Measurements from ENCODE around the gene TBC1D30.

The TBC1D30 gene

DNA sequence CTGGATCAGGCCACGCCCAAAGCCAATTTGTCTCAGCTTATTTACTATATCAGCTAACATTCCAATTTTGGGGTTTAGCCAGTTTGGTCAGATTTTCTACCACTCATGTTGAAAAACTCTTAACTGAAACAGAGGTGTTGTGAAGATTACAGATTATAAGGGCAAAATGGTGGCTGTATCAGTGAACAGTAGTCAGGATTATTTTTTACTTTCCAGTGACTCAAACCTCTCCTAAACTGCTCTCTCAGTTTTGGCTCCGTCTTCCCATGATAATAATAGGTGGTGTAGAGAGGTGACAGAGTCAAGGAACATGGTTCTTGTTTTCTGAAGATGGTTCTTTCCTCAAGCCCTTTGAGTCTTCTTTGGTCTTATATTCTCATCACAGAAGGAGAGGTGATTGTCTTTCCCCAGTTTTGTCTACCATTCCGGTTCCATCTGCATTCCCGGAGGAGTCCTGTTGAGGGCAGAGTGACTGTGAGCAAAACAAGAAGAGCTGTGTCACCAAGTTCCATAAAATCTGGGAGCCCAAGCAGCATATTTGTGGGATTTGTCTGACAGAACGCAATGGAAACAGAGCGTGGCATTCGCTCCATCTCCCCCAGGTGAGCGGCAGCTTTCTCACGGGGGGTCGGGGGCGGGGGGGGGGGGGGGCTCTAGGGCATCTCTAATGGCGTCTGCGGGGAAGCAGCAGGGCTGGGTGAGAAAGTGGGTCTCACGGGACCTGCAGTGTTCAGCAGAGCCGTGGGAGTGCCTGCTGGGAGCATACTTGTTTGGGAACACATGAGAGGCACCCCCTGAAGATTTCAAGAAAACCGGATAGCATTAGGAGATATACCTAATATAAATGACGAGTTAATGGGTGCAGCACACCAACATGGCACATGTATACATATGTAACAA lies 59.1 kb downstream of the TBC1D30 start:
- no peak for TF ChIP-seq EZH2phosphoT487 (IDR thresholded peaks at IDR 0.05; ENCODE audit: borderline replicate concordance, low read length)
- TF ChIP-seq, protein P1, sequence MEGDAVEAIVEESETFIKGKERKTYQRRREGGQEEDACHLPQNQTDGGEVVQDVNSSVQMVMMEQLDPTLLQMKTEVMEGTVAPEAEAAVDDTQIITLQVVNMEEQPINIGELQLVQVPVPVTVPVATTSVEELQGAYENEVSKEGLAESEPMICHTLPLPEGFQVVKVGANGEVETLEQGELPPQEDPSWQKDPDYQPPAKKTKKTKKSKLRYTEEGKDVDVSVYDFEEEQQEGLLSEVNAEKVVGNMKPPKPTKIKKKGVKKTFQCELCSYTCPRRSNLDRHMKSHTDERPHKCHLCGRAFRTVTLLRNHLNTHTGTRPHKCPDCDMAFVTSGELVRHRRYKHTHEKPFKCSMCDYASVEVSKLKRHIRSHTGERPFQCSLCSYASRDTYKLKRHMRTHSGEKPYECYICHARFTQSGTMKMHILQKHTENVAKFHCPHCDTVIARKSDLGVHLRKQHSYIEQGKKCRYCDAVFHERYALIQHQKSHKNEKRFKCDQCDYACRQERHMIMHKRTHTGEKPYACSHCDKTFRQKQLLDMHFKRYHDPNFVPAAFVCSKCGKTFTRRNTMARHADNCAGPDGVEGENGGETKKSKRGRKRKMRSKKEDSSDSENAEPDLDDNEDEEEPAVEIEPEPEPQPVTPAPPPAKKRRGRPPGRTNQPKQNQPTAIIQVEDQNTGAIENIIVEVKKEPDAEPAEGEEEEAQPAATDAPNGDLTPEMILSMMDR (IDR thresholded peaks at IDR 0.05; ENCODE audit: low read depth, low read length, poor library complexity, severe bottlenecking), result no peak

DNA sequence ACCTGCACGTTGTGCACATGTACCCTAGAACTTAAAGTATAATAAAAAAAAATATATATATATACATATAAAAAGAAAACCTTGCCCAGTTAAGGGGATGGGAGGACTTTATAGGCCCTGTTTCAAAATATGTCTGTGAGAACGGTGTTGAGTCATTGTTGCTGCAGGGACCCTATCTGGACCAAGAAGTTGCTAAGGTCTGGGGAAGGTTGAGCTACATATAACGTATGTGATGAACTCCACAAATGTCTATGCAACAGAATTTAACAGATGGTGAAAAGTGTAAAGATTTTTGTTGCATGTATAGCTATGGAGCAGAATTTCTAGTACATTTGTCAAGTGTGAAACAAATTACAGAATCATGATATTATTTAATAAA lies 59.7 kb downstream of the TBC1D30 start:
- no peak overlapping the region for H3K4me2 ChIP-seq (ENCODE audit: low read length)
- no peaks in the 10 kb centered on the region for H4K20me1 ChIP-seq (ENCODE audit: control insufficient read depth, insufficient read depth, low read depth, low read length)
- no peak overlapping the region for H3K4me3 ChIP-seq (ENCODE audit: low read length)
- no peaks in the 10 kb centered on the region for H3K27me3 ChIP-seq (ENCODE audit: control insufficient read depth, low read length)
- no peaks in the 10 kb centered on the region for H3K9me2 ChIP-seq (replicated peaks; ENCODE audit: control insufficient read depth, low read length)
- no peak for TF ChIP-seq EZH2phosphoT487 (IDR thresholded peaks at IDR 0.05; ENCODE audit: borderline replicate concordance, low read length)
- TF ChIP-seq, protein P1 (IDR thresholded peaks at IDR 0.05; ENCODE audit: low read depth, low read length, poor library complexity, severe bottlenecking), result no peak
- H3F3A ChIP-seq (ENCODE audit: control insufficient read depth, insufficient read depth), result no peaks in the 10 kb centered on the region
- H3K4me1 ChIP-seq (ENCODE audit: control insufficient read depth, low read length), result no peaks in the 10 kb centered on the region
- H3K79me2 ChIP-seq (ENCODE audit: control insufficient read depth, low read length), result no peaks in the 10 kb centered on the region
- no peak overlapping the region for H3K27ac ChIP-seq (ENCODE audit: low read depth, low read length)
- no peaks in the 10 kb centered on the region for H3K36me3 ChIP-seq (ENCODE audit: control insufficient read depth, low read length)
- no peaks in the 10 kb centered on the region for H3K9me3 ChIP-seq (ENCODE audit: control insufficient read depth, insufficient read depth, low read length)

More for the DNA sequence above, 59.1 kb downstream of the TBC1D30 start:
- Histone ChIP-seq H4K20me1 (ENCODE audit: control insufficient read depth, insufficient read depth, low read depth, low read length) (no peaks in the 10 kb centered on the region), H3K27me3 (ENCODE audit: control insufficient read depth, low read length) (no peaks in the 10 kb centered on the region), H3K4me3 (ENCODE audit: low read length) (no peak overlapping the region), H3K4me1 (ENCODE audit: control insufficient read depth, low read length) (no peaks in the 10 kb centered on the region), H3K36me3 (ENCODE audit: control insufficient read depth, low read length) (no peaks in the 10 kb centered on the region), H3F3A (ENCODE audit: control insufficient read depth, insufficient read depth) (no peaks in the 10 kb centered on the region), H3K4me2 (ENCODE audit: low read length) (no peak overlapping the region), H3K79me2 (ENCODE audit: control insufficient read depth, low read length) (no peaks in the 10 kb centered on the region), H3K9me3 (ENCODE audit: control insufficient read depth, insufficient read depth, low read length) (no peaks in the 10 kb centered on the region), H3K27ac (ENCODE audit: low read depth, low read length) (no peak overlapping the region), H3K9me2 (replicated peaks; ENCODE audit: control insufficient read depth, low read length) (no peaks in the 10 kb centered on the region)

DNA sequence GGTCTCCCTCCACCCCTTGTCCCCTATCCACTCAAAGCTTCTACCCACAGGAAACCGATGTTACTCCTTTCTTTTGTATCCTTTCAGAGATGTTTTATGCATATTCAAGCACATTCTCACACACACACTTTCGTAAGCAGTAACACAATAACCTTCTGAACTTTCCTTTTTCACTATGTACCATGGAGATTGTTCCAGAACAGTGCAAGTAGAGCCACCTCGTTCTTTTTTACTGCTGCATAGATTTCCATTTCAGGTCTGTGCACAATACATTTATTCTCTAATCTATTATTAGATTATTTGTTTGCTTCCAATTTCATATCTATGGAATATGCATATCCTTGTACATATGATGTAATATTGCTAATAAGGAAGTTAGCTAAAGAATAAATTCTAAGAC lies 60.3 kb downstream of the TBC1D30 start:
- no peak overlapping the region for H3K4me2 ChIP-seq (ENCODE audit: low read length)
- H3K9me2 ChIP-seq (replicated peaks; ENCODE audit: control insufficient read depth, low read length), result no peaks in the 10 kb centered on the region
- H3K4me1 ChIP-seq (ENCODE audit: control insufficient read depth, low read length), result no peaks in the 10 kb centered on the region
- H4K20me1 ChIP-seq (ENCODE audit: control insufficient read depth, insufficient read depth, low read depth, low read length), result no peaks in the 10 kb centered on the region
- no peaks in the 10 kb centered on the region for H3K27me3 ChIP-seq (ENCODE audit: control insufficient read depth, low read length)
- H3K27ac ChIP-seq (ENCODE audit: low read depth, low read length), result no peak overlapping the region
- no peaks in the 10 kb centered on the region for H3F3A ChIP-seq (ENCODE audit: control insufficient read depth, insufficient read depth)
- no peak overlapping the region for H3K4me3 ChIP-seq (ENCODE audit: low read length)
- TF ChIP-seq, protein P1 (IDR thresholded peaks at IDR 0.05; ENCODE audit: low read depth, low read length, poor library complexity, severe bottlenecking), result no peak
- no peak for TF ChIP-seq EZH2phosphoT487 (IDR thresholded peaks at IDR 0.05; ENCODE audit: borderline replicate concordance, low read length)
- H3K79me2 ChIP-seq (ENCODE audit: control insufficient read depth, low read length), result no peaks in the 10 kb centered on the region
- H3K36me3 ChIP-seq (ENCODE audit: control insufficient read depth, low read length), result no peaks in the 10 kb centered on the region
- no peaks in the 10 kb centered on the region for H3K9me3 ChIP-seq (ENCODE audit: control insufficient read depth, insufficient read depth, low read length)

Measured in DOHH2 (cell line).